Keratinocyte (primary cell): ENCODE measurements around the gene FAM107B. TPM values are rescaled to one million over a fixed set of nuclear protein-coding genes. Genes with fewer than 3 reads are reported as not detected.

Experiments used
- DNase-seq: peaks from one replicate; pipeline ENCODE4 v3.0.0-alpha.2; 2011; ENCODE audit warnings: low read depth, missing footprints, low spot score
- FAIRE-seq: peaks from 2 replicates; lab custom pipeline; 2011; peaks lifted over from hg19 to GRCh38; lab: Jason Lieb, UNC
- H2AFZ ChIP-seq: 2 replicates; pipeline ENCODE4 v1.6.0; 2012; ENCODE audit warnings: low read length, control low read depth, inconsistent platforms; ENCODE audit not compliant: control insufficient read depth
- H3K27ac ChIP-seq: 2 replicates; pipeline ENCODE4 v1.5.1; 2011; ENCODE audit warnings: low read length; ENCODE audit not compliant: control insufficient read depth, insufficient read depth
- H3K27me3 ChIP-seq: 3 replicates; pipeline ENCODE4 v1.6.0; 2011; ENCODE audit warnings: low read length; ENCODE audit not compliant: control insufficient read depth, insufficient read depth; ENCODE audit errors: extremely low read depth
- H3K36me3 ChIP-seq, 2 experiments: 2 replicates in 1 of 2; 3 replicates in 1 of 2; pipeline ENCODE4 v1.5.1; 2011; ENCODE audit warnings: low read length in 2 of 2, mild to moderate bottlenecking in 1 of 2; ENCODE audit not compliant: control insufficient read depth in 2 of 2, insufficient read depth in 2 of 2; ENCODE audit errors: extremely low read depth in 1 of 2
- H3K4me1 ChIP-seq: 3 replicates; pipeline ENCODE4 v1.5.1; 2011; ENCODE audit warnings: low read length; ENCODE audit not compliant: control insufficient read depth, insufficient read depth; ENCODE audit errors: extremely low read depth
- H3K4me2 ChIP-seq: 3 replicates; pipeline ENCODE4 v1.6.0; 2011; ENCODE audit warnings: low read depth, low read length; ENCODE audit not compliant: control insufficient read depth, insufficient read depth; ENCODE audit errors: extremely low read depth
- H3K4me3 ChIP-seq, 3 experiments: fragments of 200-600 bp in 1 of 3; sonication (generic) in 1 of 3; 2 replicates in 2 of 3; 3 replicates in 1 of 3; pipeline ENCODE4 v1.5.1; 2011 to 2016; ENCODE audit warnings: low read length in 3 of 3, mild to moderate bottlenecking in 3 of 3, control low read depth in 2 of 3, inconsistent platforms in 1 of 3, low read depth in 1 of 3, mixed read lengths in 1 of 3, mixed run types in 1 of 3, moderate library complexity in 1 of 3; ENCODE audit not compliant: control insufficient read depth in 2 of 3, insufficient read depth in 2 of 3; ENCODE audit errors: extremely low read depth in 1 of 3
- H3K79me2 ChIP-seq: 2 replicates; pipeline ENCODE4 v1.6.0; 2012; ENCODE audit warnings: low read length; ENCODE audit not compliant: control insufficient read depth, insufficient read depth
- H3K9ac ChIP-seq: 3 replicates; pipeline ENCODE4 v1.6.0; 2011; ENCODE audit warnings: low read length; ENCODE audit not compliant: control insufficient read depth, insufficient read depth; ENCODE audit errors: extremely low read depth
- H3K9me1 ChIP-seq: 3 replicates; pipeline ENCODE4 v1.6.0; 2011; ENCODE audit warnings: low read length; ENCODE audit not compliant: control insufficient read depth, insufficient read depth; ENCODE audit errors: extremely low read depth
- H3K9me3 ChIP-seq: 2 replicates; pipeline ENCODE4 v1.5.1; 2012; ENCODE audit warnings: low read depth, low read length; ENCODE audit not compliant: control insufficient read depth
- H4K20me1 ChIP-seq: 3 replicates; pipeline ENCODE4 v1.6.0; 2011; ENCODE audit warnings: low read length; ENCODE audit not compliant: control insufficient read depth, insufficient read depth; ENCODE audit errors: extremely low read depth
- CTCF ChIP-seq, 3 experiments: IDR thresholded peaks in 1 of 3; conservative IDR thresholded peaks in 1 of 3; optimal IDR thresholded peaks in 1 of 3; 2 replicates in 2 of 3; 3 replicates in 1 of 3; pipeline versions ENCODE3 to v1.5.1; 2011; ENCODE audit warnings: low read length in 3 of 3, mild to moderate bottlenecking in 3 of 3, moderate library complexity in 2 of 3, control low read depth in 1 of 3, inconsistent platforms in 1 of 3; ENCODE audit not compliant: insufficient read depth in 2 of 3; ENCODE audit errors: extremely low read depth in 1 of 3
- EZH2 ChIP-seq: IDR thresholded peaks from one replicate; pipeline ENCODE4 v1.6.1; 2012; ENCODE audit warnings: inconsistent platforms, mild to moderate bottlenecking, low read length, moderate library complexity
- dilution Hi-C: fragments of 300-500 bp; cut with MboI; formaldehyde crosslinking; loops from one replicate; pipeline ENCODE4 v1.7.0; 2020; ENCODE audit warnings: low sequenced_read_pairs; ENCODE audit not compliant: extremely low pct_ligation_motif_present
- polyA plus RNA-seq, 5 experiments: library from polyadenylated mRNA; depleted of rRNA in 3 of 5; stranded (reverse) in 3 of 5; stranded (forward) in 1 of 5; unstranded in 1 of 5; fragments of >200 nt; gene quantifications; 1 replicate in 1 of 5; 2 replicates in 3 of 5; 3 replicates in 1 of 5; pipeline versions ENCODE4 v1.2.1 to v1.2.3, GENCODE V29; 2011 to 2012; ENCODE audit warnings: missing spikeins in 2 of 5, low read depth in 1 of 5, low replicate concordance in 1 of 5

FAM107B gene
- polyA plus RNA-seq, 1 donor (not counting 4 experiments of a cell fraction or from before 2014, with no cell fraction given), result 8.7 TPM

DNA sequence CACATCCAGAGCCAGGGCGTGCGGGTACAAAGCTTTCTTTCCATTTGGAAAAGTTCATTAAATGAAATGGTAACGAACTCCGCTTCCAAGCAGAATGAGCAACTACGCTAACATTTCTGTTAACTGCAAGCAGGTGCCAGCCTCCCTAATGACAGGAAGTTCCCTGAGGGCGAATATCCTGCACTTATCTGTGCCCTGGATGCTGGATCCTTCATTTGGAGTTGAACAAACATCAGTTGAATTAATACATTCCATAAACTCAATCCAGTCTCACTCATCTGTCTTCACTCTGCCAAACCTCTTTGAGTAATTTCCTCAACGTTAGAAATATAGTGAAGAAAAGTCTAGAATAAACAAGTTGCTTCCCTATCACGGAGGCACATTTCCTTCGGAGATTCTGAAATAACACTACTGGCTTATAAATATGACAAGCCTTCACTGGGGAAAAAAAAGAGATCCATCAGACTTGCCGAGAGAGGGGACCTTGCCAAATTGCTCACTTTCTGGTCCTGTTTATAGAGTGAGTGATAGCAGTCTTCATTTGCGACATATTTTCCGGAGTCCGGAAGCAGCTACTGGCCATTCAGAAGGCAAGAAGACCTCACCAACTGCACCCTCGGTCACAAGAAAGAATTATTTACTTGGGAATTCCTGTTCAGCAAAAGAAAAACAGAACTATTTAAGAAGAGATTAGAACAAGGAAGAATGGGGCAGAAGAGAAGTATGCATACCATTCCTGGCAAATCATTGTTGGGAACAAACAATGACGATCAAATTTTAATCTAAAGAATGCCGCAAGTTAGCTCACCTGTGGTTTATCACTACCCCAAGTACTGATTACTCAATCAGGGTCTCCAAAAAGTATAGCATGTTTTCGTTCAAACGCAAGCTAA, 196.4 kb downstream of the FAM107B start:
- no peak for FAIRE-seq
- Histone ChIP-seq H2AFZ (no peak overlapping the region), H3K9me3 (no peaks in the 10 kb centered on the region), H4K20me1 (no peaks in the 10 kb centered on the region), H3K79me2 (peaks cover 3% of the 10 kb centered on the region), H3K4me1 (peaks cover 4% of the 10 kb centered on the region), H3K4me3 (no peak overlapping the region), H3K9me1 (no peaks in the 10 kb centered on the region), H3K4me2 (no peak overlapping the region), H3K9ac (no peak overlapping the region), H3K27ac (no peak overlapping the region), H3K27me3 (no peaks in the 10 kb centered on the region), H3K36me3 (peaks cover 0 to 1% of the 10 kb centered on the region in 2 experiments)
- no peak for DNase-seq
- no peak for TF ChIP-seq CTCF (optimal IDR thresholded peaks at IDR 0.05 in 1 of 3, IDR thresholded peaks at IDR 0.05 in 1 of 3, conservative IDR thresholded peaks at IDR 0.05 in 1 of 3; ENCODE audit: extremely low read depth in 1 of 3, insufficient read depth in 2 of 3, low read length in 3 of 3)
- TF ChIP-seq EZH2, result no peak
- dilution Hi-C loops, result no loop called here

DNA sequence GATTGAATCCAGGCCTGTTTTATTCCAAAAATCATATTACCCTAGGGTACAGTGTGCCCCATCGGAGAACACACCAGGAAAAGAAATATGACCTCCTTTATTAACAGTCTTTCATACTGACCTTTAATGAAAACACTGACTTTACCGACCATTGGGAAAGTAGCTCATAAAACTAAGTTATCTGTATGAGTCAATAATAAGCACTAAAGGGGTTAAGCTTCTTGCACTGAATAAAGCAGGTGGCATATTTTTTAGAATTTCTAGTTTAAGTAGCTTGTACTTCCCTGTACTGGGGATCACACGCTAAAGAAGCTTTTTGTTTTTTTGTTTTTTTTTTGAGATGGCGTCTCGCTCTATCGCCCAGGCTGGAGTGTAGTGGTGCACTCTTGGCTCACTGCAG, 199.8 kb downstream of the FAM107B start:
- peaks cover 2% of the 10 kb centered on the region for H4K20me1 ChIP-seq
- peaks cover 2% of the 10 kb centered on the region for H3K9me1 ChIP-seq
- no peak overlapping the region for H3K27ac ChIP-seq
- H3K79me2 ChIP-seq, result peaks cover 18% of the 10 kb centered on the region
- no peak for DNase-seq
- TF ChIP-seq EZH2 (no peak), CTCF (optimal IDR thresholded peaks at IDR 0.05 in 1 of 3, IDR thresholded peaks at IDR 0.05 in 1 of 3, conservative IDR thresholded peaks at IDR 0.05 in 1 of 3; ENCODE audit: extremely low read depth in 1 of 3, insufficient read depth in 2 of 3, low read length in 3 of 3) (no peak)
- no peak overlapping the region for H3K9ac ChIP-seq
- FAIRE-seq, result no peak
- H3K9me3 ChIP-seq, result no peaks in the 10 kb centered on the region
- dilution Hi-C loops, result no loop called here
- no peak overlapping the region for H3K4me3 ChIP-seq
- H3K36me3 ChIP-seq, result no peaks in the 10 kb centered on the region
- no peaks in the 10 kb centered on the region for H3K27me3 ChIP-seq
- peaks cover 22% of the 10 kb centered on the region for H3K4me1 ChIP-seq
- H2AFZ ChIP-seq, result no peak overlapping the region
- H3K4me2 ChIP-seq, result no peak overlapping the region
